ENCODE results near the gene USP3.

USP3 gene

DNA sequence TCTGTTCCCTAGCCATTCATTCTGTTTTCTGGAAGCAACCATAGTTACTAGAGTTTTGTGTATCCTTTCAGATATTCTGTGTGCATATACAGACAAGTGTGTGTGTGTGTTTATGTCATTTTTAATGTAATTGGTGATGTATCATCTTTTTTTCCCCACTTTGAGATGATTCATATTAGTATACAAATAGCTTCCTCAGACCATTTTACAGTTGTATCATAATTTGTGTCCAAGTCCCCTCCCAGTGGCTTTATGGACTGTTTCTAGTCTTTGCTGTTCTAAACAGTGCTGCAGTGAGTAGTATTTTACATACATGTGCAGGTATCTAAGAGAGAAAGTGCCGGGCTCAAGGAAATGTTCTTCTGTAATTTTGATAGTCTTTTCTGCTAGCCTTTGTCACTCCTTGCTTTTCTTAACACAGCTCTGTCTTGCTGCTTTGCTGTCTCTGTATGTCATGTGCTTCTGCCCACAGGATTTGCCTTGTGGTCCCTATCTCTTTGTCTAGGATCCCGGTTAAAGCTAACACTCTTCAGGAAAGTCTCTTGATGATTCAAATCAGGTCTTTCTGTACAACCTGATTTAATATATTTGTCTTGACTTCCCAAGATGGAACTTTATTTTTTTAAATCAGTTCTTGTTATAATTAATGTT is 61.3 kb downstream of the USP3 start:
- H3K27me3 ChIP-seq (ENCODE audit: low read depth), result no peaks in the 10 kb centered on the region
- no peak overlapping the region for H3K4me3 ChIP-seq
- H3K36me3 ChIP-seq (replicated peaks), result peaks cover 35% of the 10 kb centered on the region
- no peaks in the 10 kb centered on the region for H3K9me3 ChIP-seq
- DNase-seq (ENCODE audit: low spot score in 2 of 2), result no peak
- no peaks in the 10 kb centered on the region for H3K4me1 ChIP-seq
- in situ Hi-C loops (cut with MboI; ENCODE audit: low sequenced_read_pairs), result no loop called here

- H3K4me3 ChIP-seq, result no peak overlapping the region
- no peaks in the 10 kb centered on the region for H3K9me3 ChIP-seq
- no peaks in the 10 kb centered on the region for H3K4me1 ChIP-seq
- peaks cover 58% of the 10 kb centered on the region for H3K36me3 ChIP-seq (replicated peaks)
- DNase-seq (ENCODE audit: low spot score in 2 of 2), result no peak
- H3K27me3 ChIP-seq (ENCODE audit: low read depth), result no peaks in the 10 kb centered on the region
- in situ Hi-C loops (cut with MboI; ENCODE audit: low sequenced_read_pairs), result no loop called here
Measured at GRCh38 chr15:63572749-63573464, 68.5 kb downstream of the USP3 start.

DNA sequence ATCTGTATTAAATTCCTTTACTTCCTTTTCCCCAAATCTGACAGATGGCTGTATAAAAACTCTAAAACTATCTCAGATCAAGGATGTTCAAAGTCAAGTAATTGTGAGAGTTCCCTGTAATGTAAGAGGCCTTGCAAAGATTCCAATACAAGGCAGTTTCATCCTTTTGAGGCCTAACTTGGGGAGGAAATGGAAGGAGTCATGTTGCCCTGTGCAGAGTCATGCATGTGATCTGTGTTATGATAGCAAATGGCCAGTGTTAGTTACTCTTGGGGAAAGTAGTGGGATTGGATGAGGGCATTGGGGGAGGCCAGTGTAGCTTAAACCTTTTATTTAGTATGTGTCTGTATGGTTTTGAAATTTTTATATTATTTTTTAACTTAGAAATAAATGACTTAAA is 69.1 kb downstream of the USP3 start:
- in situ Hi-C loops (cut with MboI; ENCODE audit: low sequenced_read_pairs), result no loop called here
- no peak for DNase-seq (ENCODE audit: low spot score in 2 of 2)
- H3K9me3 ChIP-seq, result no peaks in the 10 kb centered on the region
- no peak overlapping the region for H3K4me3 ChIP-seq
- peaks cover 53% of the 10 kb centered on the region for H3K36me3 ChIP-seq (replicated peaks)
- H3K27me3 ChIP-seq (ENCODE audit: low read depth), result no peaks in the 10 kb centered on the region
- no peaks in the 10 kb centered on the region for H3K4me1 ChIP-seq

DNA sequence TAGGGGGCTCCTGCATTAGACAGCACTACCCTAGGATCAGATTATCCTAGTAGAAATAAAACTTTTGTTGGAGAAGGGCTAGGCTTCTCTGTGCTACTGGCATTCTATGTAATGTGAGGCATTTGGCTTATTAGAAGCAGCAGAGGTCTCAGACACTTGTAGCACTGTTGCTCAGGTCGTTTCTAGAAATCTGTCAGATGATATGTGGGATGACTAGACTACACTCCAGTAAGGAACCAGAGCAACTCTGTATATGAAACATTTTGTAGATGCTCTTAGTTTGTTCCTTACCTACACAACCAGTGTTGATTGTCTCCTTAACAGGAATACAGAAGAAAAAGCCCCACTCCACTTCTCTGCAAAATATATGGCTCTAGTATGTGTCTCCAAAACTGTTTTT is 70.9 kb downstream of the USP3 start:
- Histone ChIP-seq H3K36me3 (replicated peaks) (peaks cover 54% of the 10 kb centered on the region), H3K27me3 (ENCODE audit: low read depth) (no peaks in the 10 kb centered on the region)
- in situ Hi-C loops (cut with MboI; ENCODE audit: low sequenced_read_pairs), result no loop called here

DNA sequence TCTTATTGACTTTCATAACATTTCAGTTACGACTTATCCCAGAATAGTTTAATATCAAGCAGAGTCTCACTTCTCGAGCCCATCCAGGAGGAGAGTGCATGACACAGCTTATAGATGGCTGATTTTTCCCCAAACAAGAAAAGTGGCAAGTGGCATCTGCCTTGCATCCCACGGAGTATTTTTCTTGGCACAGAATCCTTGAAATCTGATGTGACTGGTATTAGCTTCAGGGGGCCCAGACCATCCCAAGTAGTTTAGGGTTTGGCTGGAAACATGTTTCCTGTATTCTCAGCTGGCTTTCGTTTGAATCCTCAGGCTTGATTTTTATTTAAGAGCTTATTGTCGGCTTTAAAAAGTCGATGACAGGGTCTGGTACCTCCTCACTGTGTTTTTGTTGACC is 72.0 kb downstream of the USP3 start:
- in situ Hi-C loops (cut with MboI; ENCODE audit: low sequenced_read_pairs), result no loop called here
- Histone ChIP-seq H3K9me3 (no peaks in the 10 kb centered on the region), H3K4me1 (no peaks in the 10 kb centered on the region; the same call in 1 of the 2 replicates), H3K27me3 (ENCODE audit: low read depth) (no peaks in the 10 kb centered on the region), H3K4me3 (no peak overlapping the region), H3K36me3 (replicated peaks) (peaks cover 49% of the 10 kb centered on the region)
- no peak for DNase-seq (ENCODE audit: low spot score in 2 of 2)

More for the DNA sequence above, 70.9 kb downstream of the USP3 start:
- H3K4me3 ChIP-seq, result no peak overlapping the region
- H3K4me1 ChIP-seq, result no peaks in the 10 kb centered on the region; the same call in 1 of the 2 replicates
- DNase-seq (ENCODE audit: low spot score in 2 of 2), result no peak
- H3K9me3 ChIP-seq, result no peaks in the 10 kb centered on the region

DNA sequence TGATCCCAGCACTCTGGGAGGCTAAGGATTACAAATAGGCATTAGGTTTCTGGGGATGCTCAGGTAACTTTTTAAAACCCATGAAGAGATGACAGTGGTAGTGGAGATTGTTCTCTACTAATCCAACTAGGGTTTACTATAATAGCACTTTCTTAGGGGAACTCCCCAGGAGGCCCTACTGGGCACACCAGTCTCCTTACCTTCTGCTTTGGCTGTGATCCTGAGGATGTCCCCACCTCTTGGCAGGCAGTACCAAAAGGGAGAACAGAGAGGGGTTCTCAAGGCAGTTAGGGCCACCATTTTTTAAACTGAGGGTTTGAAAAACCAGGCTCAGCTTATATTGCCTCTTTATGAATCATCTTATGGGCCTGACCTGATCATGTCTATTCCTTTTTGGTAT is 77.8 kb downstream of the USP3 start:
- no peak for DNase-seq (ENCODE audit: low spot score in 2 of 2)
- in situ Hi-C loops (cut with MboI; ENCODE audit: low sequenced_read_pairs), result no loop called here

GRCh38 chr15:63582718-63583426 is 78.5 kb downstream of the USP3 start:
- Histone ChIP-seq H3K9me3 (peaks cover 3% of the 10 kb centered on the region; the same call in 1 of the 2 replicates), H3K27me3 (ENCODE audit: low read depth) (no peaks in the 10 kb centered on the region), H3K4me3 (no peak overlapping the region), H3K4me1 (no peaks in the 10 kb centered on the region; the same call in 1 of the 2 replicates), H3K36me3 (replicated peaks) (peaks cover 6% of the 10 kb centered on the region)
- in situ Hi-C loops (cut with MboI; ENCODE audit: low sequenced_read_pairs), result no loop called here
- DNase-seq (ENCODE audit: low spot score in 2 of 2), result no peak

More for the DNA sequence above, 77.8 kb downstream of the USP3 start:
- Histone ChIP-seq H3K27me3 (ENCODE audit: low read depth) (no peaks in the 10 kb centered on the region), H3K4me3 (no peak overlapping the region), H3K9me3 (peaks cover 3% of the 10 kb centered on the region; the same call in 1 of the 2 replicates), H3K36me3 (replicated peaks) (peaks cover 6% of the 10 kb centered on the region; the same call in 1 of the 2 replicates), H3K4me1 (no peaks in the 10 kb centered on the region; the same call in 1 of the 2 replicates)

DNA sequence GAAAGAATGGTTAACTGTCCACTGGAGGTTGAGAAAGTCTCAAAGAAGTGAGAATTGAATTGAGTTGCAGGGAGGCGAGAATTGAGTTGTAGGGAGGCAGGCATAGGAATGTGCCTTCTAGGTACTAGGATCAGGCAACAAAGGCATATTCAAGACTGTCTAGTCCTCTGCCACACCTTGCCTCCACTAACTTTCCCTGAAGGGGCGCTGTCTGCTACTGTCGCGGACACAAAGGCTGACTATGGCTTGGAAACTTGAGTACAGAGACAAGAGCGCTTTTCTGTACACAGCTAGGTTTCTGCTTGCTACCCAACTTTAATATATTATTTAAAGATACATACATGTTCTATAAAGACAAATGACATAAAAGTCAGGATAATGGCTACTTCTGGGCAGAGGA is 82.4 kb downstream of the USP3 start:
- in situ Hi-C loops (cut with MboI; ENCODE audit: low sequenced_read_pairs), result no loop called here
- no peaks in the 10 kb centered on the region for H3K27me3 ChIP-seq (ENCODE audit: low read depth)
- no peaks in the 10 kb centered on the region for H3K4me1 ChIP-seq
- peaks cover 36% of the 10 kb centered on the region for H3K36me3 ChIP-seq (replicated peaks)
- no peak overlapping the region for H3K4me3 ChIP-seq
- DNase-seq (ENCODE audit: low spot score in 2 of 2), result no peak
- peaks cover 3% of the 10 kb centered on the region; the same call in 1 of the 2 replicates for H3K9me3 ChIP-seq

DNA sequence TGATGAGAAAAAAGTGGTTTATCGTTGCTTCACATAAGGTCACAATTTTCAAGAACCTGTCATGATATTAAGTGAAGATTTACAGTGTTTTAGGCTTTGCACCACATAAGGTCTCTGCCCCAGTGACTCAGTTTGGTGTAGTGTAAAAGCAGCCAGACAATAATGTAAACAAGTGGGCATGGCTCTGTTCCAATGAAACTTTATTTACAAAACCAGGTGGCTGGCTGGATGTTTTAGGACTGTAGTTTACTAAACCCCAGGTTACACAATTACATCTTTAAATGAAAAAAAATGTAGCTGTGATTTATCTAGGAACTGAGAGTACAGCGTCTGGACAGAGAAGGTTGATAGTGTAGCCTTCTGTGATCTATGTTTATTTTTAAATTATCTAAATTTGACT is 83.1 kb downstream of the USP3 start:
- peaks cover 3% of the 10 kb centered on the region; the same call in 1 of the 2 replicates for H3K9me3 ChIP-seq
- no peak for DNase-seq (ENCODE audit: low spot score in 2 of 2)
- H3K36me3 ChIP-seq (replicated peaks), result peaks cover 36% of the 10 kb centered on the region
- H3K4me1 ChIP-seq, result no peaks in the 10 kb centered on the region
- in situ Hi-C loops (cut with MboI; ENCODE audit: low sequenced_read_pairs), result no loop called here
- no peak overlapping the region for H3K4me3 ChIP-seq
- no peaks in the 10 kb centered on the region for H3K27me3 ChIP-seq (ENCODE audit: low read depth)

GRCh38 chr15:63588826-63589225 is 84.4 kb downstream of the USP3 start:
- peaks cover 47% of the 10 kb centered on the region for H3K36me3 ChIP-seq (replicated peaks)
- H3K9me3 ChIP-seq, result peaks cover 3% of the 10 kb centered on the region; the same call in 1 of the 2 replicates
- no peaks in the 10 kb centered on the region for H3K4me1 ChIP-seq
- no peaks in the 10 kb centered on the region for H3K27me3 ChIP-seq (ENCODE audit: low read depth)
- no peak for DNase-seq (ENCODE audit: low spot score in 2 of 2)
- in situ Hi-C loops (cut with MboI; ENCODE audit: low sequenced_read_pairs), result no loop called here
- H3K4me3 ChIP-seq, result no peak overlapping the region

- no peak for DNase-seq (ENCODE audit: low spot score in 2 of 2)
- in situ Hi-C loops (cut with MboI; ENCODE audit: low sequenced_read_pairs), result no loop called here
- Histone ChIP-seq H3K27me3 (ENCODE audit: low read depth) (no peaks in the 10 kb centered on the region), H3K9me3 (no peaks in the 10 kb centered on the region), H3K36me3 (replicated peaks) (peaks cover 37% of the 10 kb centered on the region), H3K4me1 (no peaks in the 10 kb centered on the region), H3K4me3 (no peak overlapping the region)
Measured at GRCh38 chr15:63593705-63594671, 89.6 kb downstream of the USP3 start.

DNA sequence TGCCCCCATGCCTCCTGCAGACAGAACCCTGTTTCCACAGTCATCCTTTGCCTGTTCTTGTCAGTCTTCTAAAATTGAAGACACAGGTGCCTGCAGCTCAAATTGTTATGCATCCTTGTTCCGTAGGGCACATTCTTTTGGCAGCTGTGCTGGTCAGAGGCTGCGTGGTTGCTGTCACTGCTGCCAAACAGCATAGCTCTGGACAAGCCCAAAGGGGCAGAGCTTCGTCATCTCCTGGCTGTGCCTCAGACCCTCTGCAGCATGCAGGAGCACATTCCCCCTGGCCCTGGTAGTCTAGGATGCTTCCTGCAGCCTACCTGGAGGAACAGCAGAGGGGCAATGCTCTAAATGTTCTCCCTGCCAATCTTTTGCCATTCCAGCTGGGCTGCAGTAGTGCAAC is 90.7 kb downstream of the USP3 start:
- Histone ChIP-seq H3K4me3 (no peak overlapping the region), H3K9me3 (no peaks in the 10 kb centered on the region), H3K36me3 (replicated peaks) (peaks cover 28% of the 10 kb centered on the region), H3K27me3 (ENCODE audit: low read depth) (no peaks in the 10 kb centered on the region), H3K4me1 (peaks cover 4% of the 10 kb centered on the region)
- in situ Hi-C loops (cut with MboI; ENCODE audit: low sequenced_read_pairs), result no loop called here
- no peak for DNase-seq (ENCODE audit: low spot score in 2 of 2)

- no peaks in the 10 kb centered on the region for H3K9me3 ChIP-seq
- H3K4me1 ChIP-seq, result peaks cover 9% of the 10 kb centered on the region
- H3K27me3 ChIP-seq (ENCODE audit: low read depth), result no peaks in the 10 kb centered on the region
- in situ Hi-C loops (cut with MboI; ENCODE audit: low sequenced_read_pairs), result no loop called here
- H3K36me3 ChIP-seq (replicated peaks), result peaks cover 22% of the 10 kb centered on the region
- no peak overlapping the region for H3K4me3 ChIP-seq
- DNase-seq (ENCODE audit: low spot score in 2 of 2), result no peak
Measured at GRCh38 chr15:63595688-63596087, 91.3 kb downstream of the USP3 start.
